ENCODE measurements around the gene PCSK6. TPM values are rescaled to one million over a fixed set of nuclear protein-coding genes. Genes with fewer than 3 reads are reported as not detected.

Gene PCSK6
- total RNA-seq, 1 experiment from 2014 or later = 2.9 TPM

DNA sequence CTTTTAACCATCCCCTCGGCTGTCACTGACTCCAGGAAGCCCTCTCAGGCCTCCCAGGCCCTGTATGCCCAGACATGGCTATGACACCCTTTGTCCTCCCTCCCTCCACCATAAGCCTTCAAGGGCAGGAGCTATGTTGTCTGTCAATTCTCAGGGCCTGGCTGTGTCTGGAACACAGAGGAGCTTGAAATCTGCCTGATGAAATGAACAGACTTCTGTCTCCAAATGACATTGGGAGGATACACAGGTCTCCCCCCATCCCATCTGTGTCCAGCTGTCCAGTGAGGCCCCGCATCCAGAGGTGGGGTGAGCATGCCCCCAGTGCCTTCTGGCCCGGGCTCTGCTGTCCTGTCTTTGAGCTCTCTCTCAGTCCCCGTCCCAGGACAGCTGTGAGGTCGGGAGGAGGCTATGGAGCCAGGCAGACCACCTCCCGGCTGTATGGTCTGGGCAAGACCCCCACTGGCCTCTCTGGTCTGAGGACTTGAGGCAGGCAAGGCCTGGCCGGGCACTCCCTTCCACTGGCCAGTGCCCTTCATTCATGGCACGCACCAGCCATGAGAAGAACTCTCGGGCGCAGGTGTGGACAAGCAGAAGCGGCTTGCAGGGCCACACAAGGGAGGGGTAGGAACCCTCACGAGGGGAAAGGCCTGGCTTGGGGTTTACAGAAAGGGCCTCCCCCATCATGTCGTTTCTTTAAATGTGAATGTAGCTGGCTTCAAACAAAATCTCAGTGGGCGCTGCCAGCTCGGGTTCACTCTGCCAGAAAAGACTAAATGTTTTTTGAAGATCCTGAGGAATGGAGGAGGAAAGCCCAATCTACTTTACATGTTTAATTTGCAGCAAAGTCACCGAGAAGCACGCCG is 38.9 kb downstream of the PCSK6 start:
- ChIA-PET CTCF (no interaction called here), POLR2A (no interaction called here)
- no peak overlapping the region for H3K27ac Mint-ChIP-seq
- TF ChIP-seq TEAD4 (CRISPR knock-in tag; IDR thresholded peaks at IDR 0.05) = no peak
- no peak for TF ChIP-seq ZNF232 (CRISPR knock-in tag; IDR thresholded peaks at IDR 0.05)
- H3K27me3 Mint-ChIP-seq (ENCODE audit: low read depth) = no peaks in the 10 kb centered on the region
- no peaks in the 10 kb centered on the region for H3K36me3 Mint-ChIP-seq
- H3K9me3 Mint-ChIP-seq = no peaks in the 10 kb centered on the region
- no peak for DNase-seq (ENCODE audit: low spot score)
- no peak overlapping the region for H3K4me3 Mint-ChIP-seq
- ATAC-seq = no peak
- H3K4me1 Mint-ChIP-seq = peaks cover 7% of the 10 kb centered on the region; the same call in 1 of the 2 replicates

DNA sequence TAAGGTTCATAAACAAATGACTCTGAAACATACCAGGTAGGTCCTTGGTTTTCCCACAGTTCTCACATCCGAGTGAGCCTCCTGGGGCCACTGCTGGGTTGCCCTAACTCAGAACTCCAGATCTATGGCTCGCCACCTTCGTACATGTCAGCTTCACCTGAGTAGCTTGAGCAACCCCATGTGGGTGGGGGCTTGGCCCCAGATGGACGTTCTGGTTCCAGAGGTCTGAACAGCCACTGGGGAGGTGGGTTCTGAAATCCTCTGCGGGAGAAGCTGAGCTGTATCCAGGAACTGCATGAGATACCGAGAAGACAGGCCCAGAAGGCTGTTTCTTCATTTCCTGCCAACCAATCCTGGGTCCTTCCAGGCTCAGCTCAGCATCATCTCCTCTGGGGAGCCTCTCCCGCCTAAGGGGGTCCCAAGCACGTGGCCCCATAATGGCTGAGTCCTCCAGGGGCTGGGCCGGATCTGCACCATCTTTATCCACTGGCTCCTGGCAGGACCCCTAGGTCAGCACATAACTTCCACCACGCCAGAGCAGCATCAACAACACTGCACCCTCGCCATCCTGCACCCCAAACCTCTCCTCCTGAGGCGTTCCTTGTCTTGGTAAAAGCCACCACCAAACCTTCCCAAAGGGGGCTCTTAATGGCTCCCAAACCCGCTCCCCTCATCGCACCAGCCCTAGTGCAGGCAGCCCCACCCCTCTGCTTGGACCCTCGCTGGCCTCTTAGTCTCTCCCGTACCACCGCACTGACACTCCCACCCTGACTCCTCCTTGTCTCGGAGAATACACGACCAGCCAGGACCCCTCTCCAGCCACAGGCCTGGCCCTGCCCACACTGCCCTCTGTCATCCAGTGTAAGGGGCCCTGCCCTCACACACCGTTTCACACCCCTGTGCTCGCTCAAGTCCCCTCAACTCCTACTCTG is 39.8 kb downstream of the PCSK6 start:
- Mint-ChIP-seq H3K36me3 (no peaks in the 10 kb centered on the region), H3K9me3 (no peaks in the 10 kb centered on the region), H3K4me3 (no peak overlapping the region), H3K4me1 (peaks cover 7% of the 10 kb centered on the region; the same call in 1 of the 2 replicates), H3K27me3 (ENCODE audit: low read depth) (no peaks in the 10 kb centered on the region), H3K27ac (no peak overlapping the region)
- ChIA-PET CTCF (no interaction called here), POLR2A (no interaction called here)
- no peak for DNase-seq (ENCODE audit: low spot score)
- no peak for TF ChIP-seq MYBL2 (CRISPR knock-in tag; IDR thresholded peaks at IDR 0.05)
- no peak for TF ChIP-seq ZNF671 (CRISPR knock-in tag; IDR thresholded peaks at IDR 0.05)
- TF ChIP-seq, protein P1, sequence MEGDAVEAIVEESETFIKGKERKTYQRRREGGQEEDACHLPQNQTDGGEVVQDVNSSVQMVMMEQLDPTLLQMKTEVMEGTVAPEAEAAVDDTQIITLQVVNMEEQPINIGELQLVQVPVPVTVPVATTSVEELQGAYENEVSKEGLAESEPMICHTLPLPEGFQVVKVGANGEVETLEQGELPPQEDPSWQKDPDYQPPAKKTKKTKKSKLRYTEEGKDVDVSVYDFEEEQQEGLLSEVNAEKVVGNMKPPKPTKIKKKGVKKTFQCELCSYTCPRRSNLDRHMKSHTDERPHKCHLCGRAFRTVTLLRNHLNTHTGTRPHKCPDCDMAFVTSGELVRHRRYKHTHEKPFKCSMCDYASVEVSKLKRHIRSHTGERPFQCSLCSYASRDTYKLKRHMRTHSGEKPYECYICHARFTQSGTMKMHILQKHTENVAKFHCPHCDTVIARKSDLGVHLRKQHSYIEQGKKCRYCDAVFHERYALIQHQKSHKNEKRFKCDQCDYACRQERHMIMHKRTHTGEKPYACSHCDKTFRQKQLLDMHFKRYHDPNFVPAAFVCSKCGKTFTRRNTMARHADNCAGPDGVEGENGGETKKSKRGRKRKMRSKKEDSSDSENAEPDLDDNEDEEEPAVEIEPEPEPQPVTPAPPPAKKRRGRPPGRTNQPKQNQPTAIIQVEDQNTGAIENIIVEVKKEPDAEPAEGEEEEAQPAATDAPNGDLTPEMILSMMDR (IDR thresholded peaks at IDR 0.05) = no peak
- TF ChIP-seq ELF4 (CRISPR knock-in tag; IDR thresholded peaks at IDR 0.05; ENCODE audit: low read depth) = no peak
- no peak for ATAC-seq

DNA sequence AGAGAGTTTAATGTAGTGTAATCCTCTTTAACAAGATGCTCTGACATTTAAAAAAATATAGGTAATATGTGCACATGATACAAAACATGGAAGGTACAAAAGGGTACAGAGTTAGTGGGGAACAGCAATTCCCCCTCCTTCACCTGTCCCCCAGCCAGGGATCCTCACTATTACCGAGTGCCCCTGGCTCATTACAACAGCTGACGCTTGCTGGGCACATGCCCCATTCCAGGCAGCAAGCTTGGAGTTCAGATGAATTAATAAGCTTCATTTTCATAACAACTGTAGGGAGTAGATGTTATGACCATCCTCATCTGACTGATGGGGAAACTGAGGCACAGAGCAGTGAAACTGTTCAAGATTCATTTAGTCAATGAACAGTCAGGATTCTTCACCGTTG is 41.2 kb downstream of the PCSK6 start:
- no peaks in the 10 kb centered on the region for H3K27me3 Mint-ChIP-seq (ENCODE audit: low read depth)
- DNase-seq (ENCODE audit: low spot score) = no peak
- H3K4me3 Mint-ChIP-seq = no peak overlapping the region
- CTCF ChIA-PET = no interaction called here
- 0 out of 2 replicates have a peak, but pooled peaks cover 4% of the 10 kb centered on the region for H3K9me3 Mint-ChIP-seq
- TF ChIP-seq ZBTB21 (CRISPR knock-in tag; IDR thresholded peaks at IDR 0.05; ENCODE audit: borderline replicate concordance) (no peak), NR3C1 (CRISPR knock-in tag; conservative IDR thresholded peaks at IDR 0.05; ENCODE audit: low read depth) (no peak)
- H3K36me3 Mint-ChIP-seq = no peaks in the 10 kb centered on the region
- no peak overlapping the region for H3K27ac Mint-ChIP-seq
- no peak for ATAC-seq
- H3K4me1 Mint-ChIP-seq = peaks cover 2% of the 10 kb centered on the region; the same call in 1 of the 2 replicates
- POLR2A ChIA-PET = no interaction called here

DNA sequence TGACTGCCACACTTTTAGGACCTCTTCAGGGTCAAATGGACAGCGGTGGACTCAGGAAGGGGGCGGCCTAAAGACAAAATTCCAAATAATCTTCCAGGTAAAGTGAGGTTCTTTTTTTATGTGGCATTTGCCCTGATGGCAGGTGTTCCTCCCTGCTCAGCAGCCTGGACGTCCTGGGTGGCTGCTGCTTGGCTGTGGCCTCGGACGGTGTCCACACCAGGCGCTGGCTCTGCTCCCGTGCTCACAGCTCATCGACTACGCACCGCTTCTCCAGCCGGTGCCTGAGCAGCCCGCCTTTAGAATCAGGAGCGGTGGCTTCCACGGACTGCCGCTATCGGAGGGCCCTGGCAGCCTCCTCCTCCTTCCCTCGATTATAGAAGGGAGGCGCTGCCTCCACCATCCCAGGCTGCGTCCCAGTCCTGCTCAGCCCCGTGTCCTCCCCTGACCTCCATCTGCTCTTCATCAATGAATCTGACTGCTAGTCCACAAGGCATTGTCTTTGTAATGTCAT is 41.9 kb downstream of the PCSK6 start:
- ChIA-PET POLR2A (no interaction called here), CTCF (no interaction called here)
- H3K27me3 Mint-ChIP-seq (ENCODE audit: low read depth) = no peaks in the 10 kb centered on the region
- no peaks in the 10 kb centered on the region for H3K4me1 Mint-ChIP-seq
- DNase-seq (ENCODE audit: low spot score) (no peak), ATAC-seq (no peak)
- H3K27ac Mint-ChIP-seq = no peak overlapping the region
- no peak overlapping the region for H3K4me3 Mint-ChIP-seq
- no peaks in the 10 kb centered on the region for H3K36me3 Mint-ChIP-seq
- 0 out of 2 replicates have a peak, but pooled peaks cover 4% of the 10 kb centered on the region for H3K9me3 Mint-ChIP-seq
- no peak for TF ChIP-seq CREB1 (CRISPR knock-in tag; IDR thresholded peaks at IDR 0.05)
- TF ChIP-seq ELF4 (CRISPR knock-in tag; IDR thresholded peaks at IDR 0.05; ENCODE audit: low read depth) = no peak
- TF ChIP-seq, protein P2, sequence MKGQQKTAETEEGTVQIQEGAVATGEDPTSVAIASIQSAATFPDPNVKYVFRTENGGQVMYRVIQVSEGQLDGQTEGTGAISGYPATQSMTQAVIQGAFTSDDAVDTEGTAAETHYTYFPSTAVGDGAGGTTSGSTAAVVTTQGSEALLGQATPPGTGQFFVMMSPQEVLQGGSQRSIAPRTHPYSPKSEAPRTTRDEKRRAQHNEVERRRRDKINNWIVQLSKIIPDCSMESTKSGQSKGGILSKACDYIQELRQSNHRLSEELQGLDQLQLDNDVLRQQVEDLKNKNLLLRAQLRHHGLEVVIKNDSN (CRISPR knock-in tag; IDR thresholded peaks at IDR 0.05) = no peak
- no peak for TF ChIP-seq NR1H2 (CRISPR knock-in tag; IDR thresholded peaks at IDR 0.05)
- TF ChIP-seq, protein P3, sequence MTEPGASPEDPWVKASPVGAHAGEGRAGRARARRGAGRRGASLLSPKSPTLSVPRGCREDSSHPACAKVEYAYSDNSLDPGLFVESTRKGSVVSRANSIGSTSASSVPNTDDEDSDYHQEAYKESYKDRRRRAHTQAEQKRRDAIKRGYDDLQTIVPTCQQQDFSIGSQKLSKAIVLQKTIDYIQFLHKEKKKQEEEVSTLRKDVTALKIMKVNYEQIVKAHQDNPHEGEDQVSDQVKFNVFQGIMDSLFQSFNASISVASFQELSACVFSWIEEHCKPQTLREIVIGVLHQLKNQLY (CRISPR knock-in tag; IDR thresholded peaks at IDR 0.05) = no peak
- TF ChIP-seq, protein P4, sequence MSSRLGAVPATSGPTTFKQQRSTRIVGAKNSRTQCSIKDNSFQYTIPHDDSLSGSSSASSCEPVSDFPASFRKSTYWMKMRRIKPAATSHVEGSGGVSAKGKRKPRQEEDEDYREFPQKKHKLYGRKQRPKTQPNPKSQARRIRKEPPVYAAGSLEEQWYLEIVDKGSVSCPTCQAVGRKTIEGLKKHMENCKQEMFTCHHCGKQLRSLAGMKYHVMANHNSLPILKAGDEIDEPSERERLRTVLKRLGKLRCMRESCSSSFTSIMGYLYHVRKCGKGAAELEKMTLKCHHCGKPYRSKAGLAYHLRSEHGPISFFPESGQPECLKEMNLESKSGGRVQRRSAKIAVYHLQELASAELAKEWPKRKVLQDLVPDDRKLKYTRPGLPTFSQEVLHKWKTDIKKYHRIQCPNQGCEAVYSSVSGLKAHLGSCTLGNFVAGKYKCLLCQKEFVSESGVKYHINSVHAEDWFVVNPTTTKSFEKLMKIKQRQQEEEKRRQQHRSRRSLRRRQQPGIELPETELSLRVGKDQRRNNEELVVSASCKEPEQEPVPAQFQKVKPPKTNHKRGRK (CRISPR knock-in tag; IDR thresholded peaks at IDR 0.05; ENCODE audit: borderline replicate concordance) = no peak
- no peak for TF ChIP-seq ZNF138 (CRISPR knock-in tag; conservative IDR thresholded peaks at IDR 0.05)
- TF ChIP-seq RORB (CRISPR knock-in tag; IDR thresholded peaks at IDR 0.05) = no peak
- TF ChIP-seq JAZF1 (CRISPR knock-in tag; IDR thresholded peaks at IDR 0.05) = no peak
- TF ChIP-seq HMGA2 (CRISPR knock-in tag; IDR thresholded peaks at IDR 0.05) = no peak
- no peak for TF ChIP-seq ATF1 (CRISPR knock-in tag; IDR thresholded peaks at IDR 0.05)
